ENCODE results near the gene TADA2B. TPM values are rescaled to one million over a fixed set of nuclear protein-coding genes. Genes with fewer than 3 reads are reported as not detected.

The TADA2B gene
- total and polyA plus RNA-seq, 9 of the 15 experiments (the other 6 are each of a cell fraction or from before 2014, with no cell fraction given): 0.55 to 12.2 (median 7.5) TPM

GRCh38 chr4:7070729-7071511, 27.7 kb downstream of the TADA2B start (continued):
- TF ChIP-seq ZNF518B (CRISPR knock-in tag; IDR thresholded peaks at IDR 0.05) (no peak), SMC3 (conservative IDR thresholded peaks at IDR 0.05; ENCODE audit: insufficient read depth, low read depth, low read length) (peak; percentile 93), CCAR2 (IDR thresholded peaks at IDR 0.05; ENCODE audit: low read depth, low read length) (no peak), MTA3 (IDR thresholded peaks at IDR 0.05; ENCODE audit: borderline replicate concordance) (0 out of 2 replicates have a peak, but pooled peaks have one; percentile 47), CC2D1A (IDR thresholded peaks at IDR 0.05) (peak; percentile 34; the same call in 1 of the 2 replicates), STAG1 (CRISPR knock-in tag; IDR thresholded peaks at IDR 0.05; ENCODE audit: borderline replicate concordance) (peak; percentile 80; the same call in 1 of the 2 replicates), KLF6 (CRISPR knock-in tag; IDR thresholded peaks at IDR 0.05; ENCODE audit: borderline replicate concordance) (no peak), ZKSCAN1 (IDR thresholded peaks at IDR 0.05; ENCODE audit: low read depth, low read length) (peak; percentile 39; the same call in 1 of the 2 replicates), XRCC5 (IDR thresholded peaks at IDR 0.05; ENCODE audit: low read depth, low read length) (peak; percentile 77; the same call in 1 of the 2 replicates), RB1 (IDR thresholded peaks at IDR 0.05; ENCODE audit: low read depth) (peak; percentile 61; the same call in 1 of the 2 replicates), ARID2 (IDR thresholded peaks at IDR 0.05) (0 out of 2 replicates have a peak, but pooled peaks have one; percentile 29), TFAP4 (CRISPR knock-in tag; IDR thresholded peaks at IDR 0.05; ENCODE audit: borderline replicate concordance) (peak; percentile 48; the same call in 1 of the 2 replicates), JUN (IDR thresholded peaks at IDR 0.05; ENCODE audit: borderline replicate concordance, low read depth, low read length) (0 out of 2 replicates have a peak, but pooled peaks have one; percentile 25), JUN (CRISPR knock-in tag; IDR thresholded peaks at IDR 0.05; ENCODE audit: borderline replicate concordance) (no peak), CBFB (CRISPR knock-in tag; IDR thresholded peaks at IDR 0.05) (0 out of 2 replicates have a peak, but pooled peaks have one; percentile 48)
- TF ChIP-seq, protein P1, sequence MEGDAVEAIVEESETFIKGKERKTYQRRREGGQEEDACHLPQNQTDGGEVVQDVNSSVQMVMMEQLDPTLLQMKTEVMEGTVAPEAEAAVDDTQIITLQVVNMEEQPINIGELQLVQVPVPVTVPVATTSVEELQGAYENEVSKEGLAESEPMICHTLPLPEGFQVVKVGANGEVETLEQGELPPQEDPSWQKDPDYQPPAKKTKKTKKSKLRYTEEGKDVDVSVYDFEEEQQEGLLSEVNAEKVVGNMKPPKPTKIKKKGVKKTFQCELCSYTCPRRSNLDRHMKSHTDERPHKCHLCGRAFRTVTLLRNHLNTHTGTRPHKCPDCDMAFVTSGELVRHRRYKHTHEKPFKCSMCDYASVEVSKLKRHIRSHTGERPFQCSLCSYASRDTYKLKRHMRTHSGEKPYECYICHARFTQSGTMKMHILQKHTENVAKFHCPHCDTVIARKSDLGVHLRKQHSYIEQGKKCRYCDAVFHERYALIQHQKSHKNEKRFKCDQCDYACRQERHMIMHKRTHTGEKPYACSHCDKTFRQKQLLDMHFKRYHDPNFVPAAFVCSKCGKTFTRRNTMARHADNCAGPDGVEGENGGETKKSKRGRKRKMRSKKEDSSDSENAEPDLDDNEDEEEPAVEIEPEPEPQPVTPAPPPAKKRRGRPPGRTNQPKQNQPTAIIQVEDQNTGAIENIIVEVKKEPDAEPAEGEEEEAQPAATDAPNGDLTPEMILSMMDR (IDR thresholded peaks at IDR 0.05 in 2 of 3, conservative IDR thresholded peaks at IDR 0.05 in 1 of 3; ENCODE audit: insufficient read depth in 2 of 3, low read depth in 1 of 3, low read length in 3 of 3): peak; percentile 93 to 99 (median 97)
- TF ChIP-seq, protein P2, sequence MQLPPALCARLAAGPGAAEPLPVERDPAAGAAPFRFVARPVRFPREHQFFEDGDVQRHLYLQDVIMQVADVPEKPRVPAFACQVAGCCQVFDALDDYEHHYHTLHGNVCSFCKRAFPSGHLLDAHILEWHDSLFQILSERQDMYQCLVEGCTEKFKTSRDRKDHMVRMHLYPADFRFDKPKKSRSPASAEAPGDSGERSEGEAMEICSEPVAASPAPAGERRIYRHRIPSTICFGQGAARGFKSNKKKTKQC (CRISPR knock-in tag; IDR thresholded peaks at IDR 0.05): no peak
- TF ChIP-seq, protein P3, sequence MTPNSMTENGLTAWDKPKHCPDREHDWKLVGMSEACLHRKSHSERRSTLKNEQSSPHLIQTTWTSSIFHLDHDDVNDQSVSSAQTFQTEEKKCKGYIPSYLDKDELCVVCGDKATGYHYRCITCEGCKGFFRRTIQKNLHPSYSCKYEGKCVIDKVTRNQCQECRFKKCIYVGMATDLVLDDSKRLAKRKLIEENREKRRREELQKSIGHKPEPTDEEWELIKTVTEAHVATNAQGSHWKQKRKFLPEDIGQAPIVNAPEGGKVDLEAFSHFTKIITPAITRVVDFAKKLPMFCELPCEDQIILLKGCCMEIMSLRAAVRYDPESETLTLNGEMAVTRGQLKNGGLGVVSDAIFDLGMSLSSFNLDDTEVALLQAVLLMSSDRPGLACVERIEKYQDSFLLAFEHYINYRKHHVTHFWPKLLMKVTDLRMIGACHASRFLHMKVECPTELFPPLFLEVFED (CRISPR knock-in tag; conservative IDR thresholded peaks at IDR 0.05): no peak

Data from K562 (cell line).